GM12801 (cell line): Measurements from ENCODE around the gene SLC15A2.

Source experiments
- TF ChIP-seq, protein P1 (sequence below): IDR thresholded peaks from one replicate; pipeline ENCODE4 v1.5.1; 2011; ENCODE audit warnings: control low read depth; ENCODE audit not compliant: insufficient read length; ENCODE audit errors: extremely low read depth

Gene SLC15A2

GRCh38 chr3:121989943-121990342 is 95.7 kb downstream of the SLC15A2 start:
- TF ChIP-seq, protein P1, sequence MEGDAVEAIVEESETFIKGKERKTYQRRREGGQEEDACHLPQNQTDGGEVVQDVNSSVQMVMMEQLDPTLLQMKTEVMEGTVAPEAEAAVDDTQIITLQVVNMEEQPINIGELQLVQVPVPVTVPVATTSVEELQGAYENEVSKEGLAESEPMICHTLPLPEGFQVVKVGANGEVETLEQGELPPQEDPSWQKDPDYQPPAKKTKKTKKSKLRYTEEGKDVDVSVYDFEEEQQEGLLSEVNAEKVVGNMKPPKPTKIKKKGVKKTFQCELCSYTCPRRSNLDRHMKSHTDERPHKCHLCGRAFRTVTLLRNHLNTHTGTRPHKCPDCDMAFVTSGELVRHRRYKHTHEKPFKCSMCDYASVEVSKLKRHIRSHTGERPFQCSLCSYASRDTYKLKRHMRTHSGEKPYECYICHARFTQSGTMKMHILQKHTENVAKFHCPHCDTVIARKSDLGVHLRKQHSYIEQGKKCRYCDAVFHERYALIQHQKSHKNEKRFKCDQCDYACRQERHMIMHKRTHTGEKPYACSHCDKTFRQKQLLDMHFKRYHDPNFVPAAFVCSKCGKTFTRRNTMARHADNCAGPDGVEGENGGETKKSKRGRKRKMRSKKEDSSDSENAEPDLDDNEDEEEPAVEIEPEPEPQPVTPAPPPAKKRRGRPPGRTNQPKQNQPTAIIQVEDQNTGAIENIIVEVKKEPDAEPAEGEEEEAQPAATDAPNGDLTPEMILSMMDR, result no peak

DNA sequence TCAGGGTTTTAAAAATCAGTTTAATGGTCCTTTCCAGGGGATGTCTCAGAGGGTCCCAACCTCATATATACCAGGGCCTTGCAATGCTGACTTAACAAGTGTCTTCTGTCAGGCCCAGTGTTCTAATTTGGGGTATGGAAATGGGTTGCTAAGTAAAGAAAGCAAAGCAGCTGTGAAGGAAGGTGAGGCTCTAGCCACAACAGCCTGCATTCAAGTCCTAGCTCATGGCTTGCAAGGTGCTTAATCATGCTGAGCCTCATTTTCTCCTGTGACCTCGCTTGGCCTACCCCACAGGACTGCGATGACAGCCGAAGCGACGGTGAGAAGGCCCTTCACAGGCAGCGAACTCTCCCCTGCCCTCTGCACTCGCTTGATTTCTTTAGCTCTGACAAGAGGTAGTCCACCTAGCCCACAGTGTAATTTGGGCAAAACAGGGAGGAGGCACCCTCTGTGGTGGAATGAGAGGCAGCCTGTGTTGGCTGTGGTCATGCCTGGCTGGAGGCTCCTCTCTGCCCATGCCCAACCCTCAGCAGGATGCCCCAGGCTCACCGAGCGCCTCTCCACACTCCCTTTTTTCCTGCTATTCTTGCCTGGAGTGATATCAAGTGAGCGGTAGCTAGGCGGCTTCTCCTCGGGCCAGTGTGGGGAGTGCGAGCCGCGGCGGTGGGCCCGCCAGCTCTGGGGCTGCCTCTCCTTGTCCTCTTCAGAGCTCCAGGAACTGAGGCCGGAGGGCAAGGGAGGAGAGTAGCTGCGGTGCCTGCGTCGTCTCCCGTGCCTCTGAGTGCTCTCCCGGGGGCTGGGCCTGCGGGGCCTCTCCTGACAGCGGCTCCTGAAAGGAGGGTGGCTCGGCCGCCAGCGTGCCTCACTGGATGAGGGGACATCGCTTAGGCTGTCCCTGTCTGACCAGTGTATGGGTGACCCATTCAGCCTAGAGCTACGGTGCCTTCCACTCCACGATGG is 98.7 kb downstream of the SLC15A2 start:
- TF ChIP-seq, protein P1, result no peak
